HepG2 (cell line): ENCODE data around the gene SIRT1. TPM values are rescaled to one million over a fixed set of nuclear protein-coding genes. Genes with fewer than 3 reads are reported as not detected.

Experiments used
- ESRRA ChIP-seq: sonication (generic); formaldehyde crosslinking; IDR thresholded peaks from 2 replicates; pipeline ENCODE4 v1.5.1; 2020; ENCODE audit warnings: mild to moderate bottlenecking, low read depth, missing genetic modification reagents
- GABPA ChIP-seq, 2 experiments: IDR thresholded peaks; 2 replicates each; pipeline ENCODE4 v1.6.1; 2011 to 2016; ENCODE audit warnings: low read depth in 2 of 2, low read length in 1 of 2, missing biosample characterization in 1 of 2, missing genetic modification characterization in 1 of 2
- GFI1 ChIP-seq: sonication (generic); formaldehyde crosslinking; IDR thresholded peaks from 2 replicates; pipeline ENCODE4 v1.5.0; 2020; ENCODE audit warnings: missing genetic modification reagents, mild to moderate bottlenecking, borderline replicate concordance
- KLF12 ChIP-seq: sonication (generic); formaldehyde crosslinking; IDR thresholded peaks from 2 replicates; pipeline ENCODE4 v1.4.0; 2020; ENCODE audit warnings: missing genetic modification reagents, borderline replicate concordance
- KMT2A ChIP-seq: sonication (generic); formaldehyde crosslinking; IDR thresholded peaks from 2 replicates; pipeline ENCODE4 v1.4.0; 2020; ENCODE audit warnings: missing genetic modification reagents
- MLLT10 ChIP-seq: sonication (generic); formaldehyde crosslinking; IDR thresholded peaks from 2 replicates; pipeline ENCODE4 v1.4.0; 2020; ENCODE audit warnings: missing genetic modification reagents
- PCBP1 ChIP-seq: fragments of 200-400 bp; formaldehyde crosslinking; IDR thresholded peaks from 2 replicates; pipeline ENCODE4 v1.6.1; 2017; ENCODE audit warnings: mild to moderate bottlenecking, low read depth, low read length, borderline replicate concordance
- PHF8 ChIP-seq: sonication (generic); formaldehyde crosslinking; IDR thresholded peaks from 2 replicates; pipeline ENCODE4 v1.5.0; 2020; ENCODE audit warnings: missing genetic modification reagents
- RFXAP ChIP-seq: sonication (generic); formaldehyde crosslinking; IDR thresholded peaks from 2 replicates; pipeline ENCODE4 v1.4.0; 2020; ENCODE audit warnings: missing genetic modification reagents, borderline replicate concordance
- SIN3A ChIP-seq: IDR thresholded peaks from 2 replicates; pipeline ENCODE4 v1.6.1; 2011; ENCODE audit warnings: low read depth, mild to moderate bottlenecking, control low read depth, low read length, borderline replicate concordance
- SP5 ChIP-seq: IDR thresholded peaks from 2 replicates; pipeline ENCODE4 v1.6.1; 2016; ENCODE audit warnings: low read depth, borderline replicate concordance
- ZMYM3 ChIP-seq: sonication (generic); formaldehyde crosslinking; IDR thresholded peaks from 2 replicates; pipeline ENCODE4 v1.5.1; 2020; ENCODE audit warnings: mild to moderate bottlenecking, missing genetic modification reagents
- ZNF558 ChIP-seq: sonication (generic); formaldehyde crosslinking; IDR thresholded peaks from 2 replicates; pipeline ENCODE4 v1.9.0; 2022; ENCODE audit warnings: mild to moderate bottlenecking, missing genetic modification reagents, borderline replicate concordance
- ZNF605 ChIP-seq: sonication (generic); formaldehyde crosslinking; IDR thresholded peaks from 2 replicates; pipeline ENCODE4 v1.8.0; 2022; ENCODE audit warnings: mild to moderate bottlenecking, missing genetic modification reagents
- ZNF773 ChIP-seq: sonication (generic); formaldehyde crosslinking; IDR thresholded peaks from 2 replicates; pipeline ENCODE4 v1.4.0; 2020; ENCODE audit warnings: missing genetic modification reagents, borderline replicate concordance
- ZSCAN20 ChIP-seq: sonication (generic); formaldehyde crosslinking; IDR thresholded peaks from 2 replicates; pipeline ENCODE4 v1.4.0; 2020; ENCODE audit warnings: missing genetic modification reagents, mild to moderate bottlenecking, borderline replicate concordance
- polyA plus RNA-seq, 8 experiments: library from polyadenylated mRNA; depleted of rRNA in 3 of 8; stranded (reverse) in 7 of 8; unstranded in 1 of 8; fragments of >200 nt; fragmentation: Illumina TruSeq in 4 of 8; extraction: Trizol in 4 of 8; gene quantifications; 2 replicates each; pipeline versions ENCODE4 v1.2.1 to v1.2.3, GENCODE V29; 2011 to 2016; ENCODE audit warnings: low read depth in 4 of 8, missing spikeins in 1 of 8, mixed read lengths in 1 of 8; ENCODE audit not compliant: insufficient read depth in 1 of 8
- total RNA-seq, 5 experiments: library from RNA; depleted of rRNA; stranded (reverse); fragments of >200 nt; fragmentation: Illumina TruSeq; extraction: Trizol; gene quantifications; 2 replicates each; pipeline ENCODE4 v1.2.3, GENCODE V29; 2016; ENCODE audit warnings: low read depth in 1 of 5
- TF ChIP-seq, protein P1 (sequence below): sonication (generic); formaldehyde crosslinking; IDR thresholded peaks from 2 replicates; pipeline ENCODE4 v1.4.0; 2020; ENCODE audit warnings: low read depth, missing genetic modification reagents
- TF ChIP-seq, protein P2 (sequence below): sonication (generic); formaldehyde crosslinking; IDR thresholded peaks from 2 replicates; pipeline ENCODE4 v1.5.1; 2020; ENCODE audit warnings: missing genetic modification reagents, mild to moderate bottlenecking, borderline replicate concordance
- TF ChIP-seq, protein P3 (sequence below): sonication (generic); formaldehyde crosslinking; IDR thresholded peaks from 2 replicates; pipeline ENCODE4 v1.5.0; 2020; ENCODE audit warnings: mild to moderate bottlenecking, missing genetic modification reagents, moderate library complexity
- TF ChIP-seq, protein P4 (sequence below): sonication (generic); formaldehyde crosslinking; IDR thresholded peaks from 2 replicates; pipeline ENCODE4 v1.5.0; 2020; ENCODE audit warnings: missing genetic modification reagents, mild to moderate bottlenecking, borderline replicate concordance

The SIRT1 gene
- total and polyA plus RNA-seq, 2 of the 13 experiments (the other 11 are each of a cell fraction or from before 2014, with no cell fraction given) = 9.4 to 10.2 TPM

DNA sequence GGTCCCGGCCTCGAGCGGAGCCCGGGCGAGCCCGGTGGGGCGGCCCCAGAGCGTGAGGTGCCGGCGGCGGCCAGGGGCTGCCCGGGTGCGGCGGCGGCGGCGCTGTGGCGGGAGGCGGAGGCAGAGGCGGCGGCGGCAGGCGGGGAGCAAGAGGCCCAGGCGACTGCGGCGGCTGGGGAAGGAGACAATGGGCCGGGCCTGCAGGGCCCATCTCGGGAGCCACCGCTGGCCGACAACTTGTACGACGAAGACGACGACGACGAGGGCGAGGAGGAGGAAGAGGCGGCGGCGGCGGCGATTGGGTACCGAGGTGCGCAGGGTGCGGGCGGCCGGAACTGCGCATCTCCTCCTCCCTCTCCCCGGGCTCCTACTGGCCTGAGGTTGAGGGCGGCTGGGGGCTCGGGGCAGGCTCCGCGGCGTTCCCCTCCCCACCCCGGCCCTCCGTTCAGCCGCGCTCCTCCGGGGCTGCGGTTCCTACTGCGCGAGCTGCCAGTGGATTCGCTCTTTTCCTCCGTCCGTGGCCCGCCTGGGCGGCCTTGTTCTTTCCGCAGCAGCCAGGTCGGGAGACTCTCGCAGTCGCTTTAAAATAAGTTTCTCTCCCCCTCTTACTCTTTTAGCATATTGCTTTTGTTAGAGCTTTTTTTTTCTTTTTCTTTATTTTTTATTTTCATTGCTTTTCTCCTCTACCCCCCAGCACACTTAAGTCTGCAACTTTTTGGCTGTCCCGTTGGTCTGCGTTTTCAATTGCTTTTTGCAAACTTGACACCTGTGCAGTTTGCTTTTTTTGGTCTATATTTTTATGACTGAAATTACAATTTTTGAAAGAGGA is 600 bp downstream of the SIRT1 start (continued):
- TF ChIP-seq, protein P1, sequence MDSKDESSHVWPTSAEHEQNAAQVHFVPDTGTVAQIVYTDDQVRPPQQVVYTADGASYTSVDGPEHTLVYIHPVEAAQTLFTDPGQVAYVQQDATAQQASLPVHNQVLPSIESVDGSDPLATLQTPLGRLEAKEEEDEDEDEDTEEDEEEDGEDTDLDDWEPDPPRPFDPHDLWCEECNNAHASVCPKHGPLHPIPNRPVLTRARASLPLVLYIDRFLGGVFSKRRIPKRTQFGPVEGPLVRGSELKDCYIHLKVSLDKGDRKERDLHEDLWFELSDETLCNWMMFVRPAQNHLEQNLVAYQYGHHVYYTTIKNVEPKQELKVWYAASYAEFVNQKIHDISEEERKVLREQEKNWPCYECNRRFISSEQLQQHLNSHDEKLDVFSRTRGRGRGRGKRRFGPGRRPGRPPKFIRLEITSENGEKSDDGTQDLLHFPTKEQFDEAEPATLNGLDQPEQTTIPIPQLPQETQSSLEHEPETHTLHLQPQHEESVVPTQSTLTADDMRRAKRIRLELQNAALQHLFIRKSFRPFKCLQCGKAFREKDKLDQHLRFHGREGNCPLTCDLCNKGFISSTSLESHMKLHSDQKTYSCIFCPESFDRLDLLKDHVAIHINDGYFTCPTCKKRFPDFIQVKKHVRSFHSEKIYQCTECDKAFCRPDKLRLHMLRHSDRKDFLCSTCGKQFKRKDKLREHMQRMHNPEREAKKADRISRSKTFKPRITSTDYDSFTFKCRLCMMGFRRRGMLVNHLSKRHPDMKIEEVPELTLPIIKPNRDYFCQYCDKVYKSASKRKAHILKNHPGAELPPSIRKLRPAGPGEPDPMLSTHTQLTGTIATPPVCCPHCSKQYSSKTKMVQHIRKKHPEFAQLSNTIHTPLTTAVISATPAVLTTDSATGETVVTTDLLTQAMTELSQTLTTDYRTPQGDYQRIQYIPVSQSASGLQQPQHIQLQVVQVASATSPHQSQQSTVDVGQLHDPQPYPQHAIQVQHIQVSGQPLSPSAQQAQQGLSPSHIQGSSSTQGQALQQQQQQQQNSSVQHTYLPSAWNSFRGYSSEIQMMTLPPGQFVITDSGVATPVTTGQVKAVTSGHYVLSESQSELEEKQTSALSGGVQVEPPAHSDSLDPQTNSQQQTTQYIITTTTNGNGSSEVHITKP (CRISPR knock-in tag) = no peak
- TF ChIP-seq ZNF605 (CRISPR knock-in tag) = peak; percentile 19; the same call in 1 of the 2 replicates
- TF ChIP-seq ZMYM3 (CRISPR knock-in tag) = no peak
- TF ChIP-seq SP5 (CRISPR knock-in tag) = no peak
- TF ChIP-seq KMT2A (CRISPR knock-in tag) = peak; percentile 64; the same call in 1 of the 2 replicates
- peak; percentile 52; the same call in 1 of the 2 replicates for TF ChIP-seq SIN3A
- peak; percentile 63; the same call in 1 of the 2 replicates for TF ChIP-seq RFXAP (CRISPR knock-in tag)
- peak; percentile 66 for TF ChIP-seq PHF8 (CRISPR knock-in tag)
- TF ChIP-seq GFI1 (CRISPR knock-in tag) = no peak
- TF ChIP-seq, protein P2, sequence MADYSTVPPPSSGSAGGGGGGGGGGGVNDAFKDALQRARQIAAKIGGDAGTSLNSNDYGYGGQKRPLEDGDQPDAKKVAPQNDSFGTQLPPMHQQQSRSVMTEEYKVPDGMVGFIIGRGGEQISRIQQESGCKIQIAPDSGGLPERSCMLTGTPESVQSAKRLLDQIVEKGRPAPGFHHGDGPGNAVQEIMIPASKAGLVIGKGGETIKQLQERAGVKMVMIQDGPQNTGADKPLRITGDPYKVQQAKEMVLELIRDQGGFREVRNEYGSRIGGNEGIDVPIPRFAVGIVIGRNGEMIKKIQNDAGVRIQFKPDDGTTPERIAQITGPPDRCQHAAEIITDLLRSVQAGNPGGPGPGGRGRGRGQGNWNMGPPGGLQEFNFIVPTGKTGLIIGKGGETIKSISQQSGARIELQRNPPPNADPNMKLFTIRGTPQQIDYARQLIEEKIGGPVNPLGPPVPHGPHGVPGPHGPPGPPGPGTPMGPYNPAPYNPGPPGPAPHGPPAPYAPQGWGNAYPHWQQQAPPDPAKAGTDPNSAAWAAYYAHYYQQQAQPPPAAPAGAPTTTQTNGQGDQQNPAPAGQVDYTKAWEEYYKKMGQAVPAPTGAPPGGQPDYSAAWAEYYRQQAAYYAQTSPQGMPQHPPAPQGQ (CRISPR knock-in tag) = no peak; the same call in 1 of the 2 replicates
- peak; percentile 67; the same call in 1 of the 2 replicates for TF ChIP-seq ZNF773 (CRISPR knock-in tag)
- TF ChIP-seq, protein P3, sequence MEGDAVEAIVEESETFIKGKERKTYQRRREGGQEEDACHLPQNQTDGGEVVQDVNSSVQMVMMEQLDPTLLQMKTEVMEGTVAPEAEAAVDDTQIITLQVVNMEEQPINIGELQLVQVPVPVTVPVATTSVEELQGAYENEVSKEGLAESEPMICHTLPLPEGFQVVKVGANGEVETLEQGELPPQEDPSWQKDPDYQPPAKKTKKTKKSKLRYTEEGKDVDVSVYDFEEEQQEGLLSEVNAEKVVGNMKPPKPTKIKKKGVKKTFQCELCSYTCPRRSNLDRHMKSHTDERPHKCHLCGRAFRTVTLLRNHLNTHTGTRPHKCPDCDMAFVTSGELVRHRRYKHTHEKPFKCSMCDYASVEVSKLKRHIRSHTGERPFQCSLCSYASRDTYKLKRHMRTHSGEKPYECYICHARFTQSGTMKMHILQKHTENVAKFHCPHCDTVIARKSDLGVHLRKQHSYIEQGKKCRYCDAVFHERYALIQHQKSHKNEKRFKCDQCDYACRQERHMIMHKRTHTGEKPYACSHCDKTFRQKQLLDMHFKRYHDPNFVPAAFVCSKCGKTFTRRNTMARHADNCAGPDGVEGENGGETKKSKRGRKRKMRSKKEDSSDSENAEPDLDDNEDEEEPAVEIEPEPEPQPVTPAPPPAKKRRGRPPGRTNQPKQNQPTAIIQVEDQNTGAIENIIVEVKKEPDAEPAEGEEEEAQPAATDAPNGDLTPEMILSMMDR (CRISPR knock-in tag) = no peak
- TF ChIP-seq PCBP1 = 0 out of 2 replicates have a peak, but pooled peaks have one; percentile 44
- TF ChIP-seq, protein P4, sequence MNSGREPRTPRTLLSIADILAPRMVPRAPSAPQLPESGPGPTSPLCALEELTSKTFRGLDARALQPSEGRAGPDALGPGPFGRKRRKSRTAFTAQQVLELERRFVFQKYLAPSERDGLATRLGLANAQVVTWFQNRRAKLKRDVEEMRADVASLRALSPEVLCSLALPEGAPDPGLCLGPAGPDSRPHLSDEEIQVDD = 0 out of 2 replicates have a peak, but pooled peaks have one; percentile 6
- 0 out of 2 replicates have a peak, but pooled peaks have one; percentile 3 for TF ChIP-seq ZNF558
- peak; percentile 38; the same call in 1 of the 2 replicates for TF ChIP-seq KLF12 (CRISPR knock-in tag)
- TF ChIP-seq ZSCAN20 = no peak
- TF ChIP-seq MLLT10 (CRISPR knock-in tag) = no peak
- peak; percentile 34 for TF ChIP-seq GABPA (IDR thresholded peaks at IDR 0.05; ENCODE audit: low read depth, low read length)
- TF ChIP-seq GABPA (CRISPR knock-in tag; IDR thresholded peaks at IDR 0.05; ENCODE audit: low read depth) = peak; percentile 34; the same call in 1 of the 2 replicates
- no peak for TF ChIP-seq ESRRA
